HepG2 (cell line): ENCODE results near the gene PLAAT3. TPM values are rescaled to one million over a fixed set of nuclear protein-coding genes. Genes with fewer than 3 reads are reported as not detected.

ENCODE experiments used
- ATAC-seq: fragments of 200-7000 bp; cut with Tn5 transposase; 3 replicates; pipeline ENCODE4 v1.9.1; 2020; ENCODE audit warnings: mild to moderate bottlenecking, moderate library complexity
- BruUV-seq: library from RNA; stranded (reverse); fragments of 400-500 nt; replicated peaks from 2 replicates; lab custom pipeline; 2021; lab: Mats Ljungman, UMichigan
- CTCF ChIA-PET: fragments of 300-600 bp; formaldehyde crosslinking; extraction: SDS; loops from one replicate; lab custom pipeline; 2021; ENCODE audit warnings: low total read pairs, inconsistent platforms, low intra/inter-chr PET ratio; lab: Yijun Ruan, JAX
- POLR2A ChIA-PET: fragments of 350-600 bp; sonication (Branson Sonifier 250); formaldehyde crosslinking; loops from one replicate; lab custom pipeline; 2020; ENCODE audit warnings: antibody characterized with exemption, inconsistent platforms; lab: Yijun Ruan, JAX
- DNase-seq: peaks from one replicate; pipeline ENCODE4 v3.0.0-alpha.2; 2015; ENCODE audit warnings: low spot score
- FAIRE-seq: peaks from 3 replicates; lab custom pipeline; 2011; peaks lifted over from hg19 to GRCh38; lab: Jason Lieb, UNC
- H2AFZ ChIP-seq: one replicate; pipeline ENCODE4 v1.6.1; 2011; ENCODE audit warnings: low read length, inconsistent platforms
- H3K27ac ChIP-seq: fragments of 300-600 bp; 3 replicates; pipeline ENCODE4 v1.8.0; 2011; ENCODE audit warnings: mixed run types, mild to moderate bottlenecking, mixed read lengths, low read length, inconsistent platforms; ENCODE audit not compliant: insufficient read depth; ENCODE audit errors: extremely low read length
- H3K27me3 ChIP-seq, 2 experiments: fragments of 200-600 bp in 1 of 2; 2 replicates in 1 of 2; 3 replicates in 1 of 2; pipeline versions ENCODE4 v1.6.0 to v1.8.0; 2011; ENCODE audit warnings: low read length in 2 of 2, mild to moderate bottlenecking in 2 of 2, moderate library complexity in 2 of 2, inconsistent platforms in 1 of 2; ENCODE audit not compliant: insufficient read depth in 2 of 2, control insufficient read depth in 1 of 2
- H3K36me3 ChIP-seq, 2 experiments: fragments of 200-600 bp in 1 of 2; replicated peaks in 1 of 2; 2 replicates in 1 of 2; 3 replicates in 1 of 2; pipeline versions ENCODE4 v1.5.1 to v1.8.0; 2011; ENCODE audit warnings: low read length in 2 of 2, inconsistent platforms in 1 of 2; ENCODE audit not compliant: insufficient read depth in 2 of 2, control insufficient read depth in 1 of 2
- H3K4me1 ChIP-seq: 2 replicates; pipeline ENCODE4 v1.5.1; 2012; ENCODE audit warnings: low read length, inconsistent platforms; ENCODE audit not compliant: insufficient read depth
- H3K4me2 ChIP-seq: 2 replicates; pipeline ENCODE4 v1.6.0; 2011; ENCODE audit warnings: low read depth, low read length, inconsistent platforms
- H3K4me3 ChIP-seq, 3 experiments: fragments of 200-600 bp in 1 of 3; sonication (generic), shearing (Covaris generic) in 1 of 3; replicated peaks in 1 of 3; 2 replicates each; pipeline ENCODE4 v1.5.1; 2011 to 2016; ENCODE audit warnings: low read length in 3 of 3, inconsistent platforms in 2 of 3, low read depth in 2 of 3, mild to moderate bottlenecking in 2 of 3, control low read depth in 1 of 3, mixed read lengths in 1 of 3; ENCODE audit not compliant: insufficient read depth in 1 of 3
- H3K79me2 ChIP-seq: one replicate; pipeline ENCODE4 v1.6.1; 2011; ENCODE audit warnings: low read length, inconsistent platforms; ENCODE audit not compliant: insufficient read depth
- H3K9ac ChIP-seq: 2 replicates; pipeline ENCODE4 v1.6.0; 2011; ENCODE audit warnings: mild to moderate bottlenecking, low read depth, low read length, inconsistent platforms; ENCODE audit not compliant: insufficient read depth
- H3K9me3 ChIP-seq: 2 replicates; pipeline ENCODE4 v1.5.1; 2012; ENCODE audit warnings: mild to moderate bottlenecking, low read length
- H4K20me1 ChIP-seq: 2 replicates; pipeline ENCODE4 v1.6.0; 2011; ENCODE audit warnings: inconsistent platforms, mild to moderate bottlenecking, low read length, moderate library complexity; ENCODE audit not compliant: insufficient read depth
- DZIP1 ChIP-seq: sonication (generic); formaldehyde crosslinking; IDR thresholded peaks from 2 replicates; pipeline ENCODE4 v1.5.0; 2020; ENCODE audit warnings: mild to moderate bottlenecking, missing genetic modification reagents
- HMGA1 ChIP-seq: sonication (generic); formaldehyde crosslinking; conservative IDR thresholded peaks from 2 replicates; pipeline ENCODE4 v1.4.0; 2020; ENCODE audit warnings: missing genetic modification reagents
- KLF13 ChIP-seq: sonication (generic); formaldehyde crosslinking; IDR thresholded peaks from 2 replicates; pipeline ENCODE4 v1.4.0; 2020; ENCODE audit warnings: mild to moderate bottlenecking, missing genetic modification reagents
- PHF21A ChIP-seq: sonication (generic); formaldehyde crosslinking; IDR thresholded peaks from 2 replicates; pipeline ENCODE4 v1.5.0; 2020; ENCODE audit warnings: mild to moderate bottlenecking, missing genetic modification reagents
- THAP7 ChIP-seq: sonication (generic); formaldehyde crosslinking; IDR thresholded peaks from 2 replicates; pipeline ENCODE4 v1.8.1; 2023; ENCODE audit warnings: mild to moderate bottlenecking, missing genetic modification reagents
- ZNF747 ChIP-seq: sonication (generic); formaldehyde crosslinking; IDR thresholded peaks from 2 replicates; pipeline ENCODE4 v1.8.1; 2023; ENCODE audit warnings: missing genetic modification reagents, mild to moderate bottlenecking, borderline replicate concordance
- WGBS: methylation state at CpG from one replicate; pipeline ENCODE4 v1.1.6; 2017; ENCODE audit warnings: low lambda C conversion rate; 5-methylcytosine and 5-hydroxymethylcytosine counted together
- in situ Hi-C: cut with HindIII; loops from 2 replicates; pipeline ENCODE4 v1.10.0; 2017; ENCODE audit warnings: low pct_unique_long_range_greater_than_20kb; ENCODE audit not compliant: extremely low pct_ligation_motif_present
- intact Hi-C: fragments of 100-400 bp; cut with micrococcal nuclease; formaldehyde crosslinking; loops from one replicate; pipeline ENCODE4 v1.10.0; 2022; ENCODE audit not compliant: unreplicated experiment
- polyA plus RNA-seq, 8 experiments: library from polyadenylated mRNA; depleted of rRNA in 3 of 8; stranded (reverse) in 7 of 8; unstranded in 1 of 8; fragments of >200 nt; fragmentation: Illumina TruSeq in 4 of 8; extraction: Trizol in 4 of 8; gene quantifications; 2 replicates each; pipeline versions ENCODE4 v1.2.1 to v1.2.3, GENCODE V29; 2011 to 2016; ENCODE audit warnings: low read depth in 4 of 8, missing spikeins in 1 of 8, mixed read lengths in 1 of 8; ENCODE audit not compliant: insufficient read depth in 1 of 8
- total RNA-seq, 5 experiments: library from RNA; depleted of rRNA; stranded (reverse); fragments of >200 nt; fragmentation: Illumina TruSeq; extraction: Trizol; gene quantifications; 2 replicates each; pipeline ENCODE4 v1.2.3, GENCODE V29; 2016; ENCODE audit warnings: low read depth in 1 of 5

The PLAAT3 gene
- total and polyA plus RNA-seq, 2 of the 13 experiments (the other 11 are each of a cell fraction or from before 2014, with no cell fraction given) = 9.3 to 16.4 TPM

GRCh38 chr11:63548178-63548577 lies 66.1 kb downstream of the PLAAT3 start:
- DNase-seq (no peak), FAIRE-seq (no peak), ATAC-seq (no peak)
- Histone ChIP-seq H3K4me1 (no peaks in the 10 kb centered on the region), H3K36me3 (no peaks in the 10 kb centered on the region), H3K79me2 (no peaks in the 10 kb centered on the region), H3K4me2 (no peak overlapping the region), H3K27me3 (peaks cover 3 to 6% of the 10 kb centered on the region in 2 experiments; a peak in 3 of 5 replicates), H3K9me3 (no peaks in the 10 kb centered on the region), H4K20me1 (no peaks in the 10 kb centered on the region), H3K27ac (no peak overlapping the region), H3K9ac (no peak overlapping the region), H3K4me3 (no peak overlapping the region), H2AFZ (no peak overlapping the region)
- 14% methylated on average over 4 of the region's 4 CpGs for WGBS
- POLR2A ChIA-PET = no interaction called here
- CTCF ChIA-PET = no interaction called here
- TF ChIP-seq PHF21A (CRISPR knock-in tag) = no peak
- no peak for TF ChIP-seq DZIP1 (CRISPR knock-in tag)
- no peak for TF ChIP-seq THAP7 (CRISPR knock-in tag)
- TF ChIP-seq KLF13 (CRISPR knock-in tag) = no peak
- TF ChIP-seq ZNF747 (CRISPR knock-in tag) = no peak
- no peak for TF ChIP-seq HMGA1 (CRISPR knock-in tag)
- intact Hi-C loops = no loop called here
- no TSS peak for BruUV-seq
- in situ Hi-C loops = no loop called here
